GM23338 (cell line): ENCODE data around the gene PRRG1. TPM values are rescaled to one million over a fixed set of nuclear protein-coding genes. Genes with fewer than 3 reads are reported as not detected.

Experiments
- ATAC-seq: fragments of 200-7000 bp; cut with Tn5 transposase; 3 replicates; pipeline ENCODE4 v1.9.1; 2020
- DNase-seq: peaks from one replicate; pipeline ENCODE4 v3.0.0-alpha.2; 2015; ENCODE audit warnings: low spot score
- H2AFZ ChIP-seq: fragments of 200-600 bp; sonication (generic); 2 replicates; pipeline ENCODE4 v1.8.0; 2016; ENCODE audit warnings: antibody characterized with exemption, mild to moderate bottlenecking, moderate library complexity
- H3F3A ChIP-seq: fragments of 200-600 bp; sonication (generic); replicated peaks from 2 replicates; pipeline ENCODE4 v1.8.0; 2017; ENCODE audit warnings: antibody characterized with exemption, mixed run types, low read depth
- H3K27ac ChIP-seq: fragments of 200-600 bp; sonication (generic); 2 replicates; pipeline ENCODE4 v1.6.1; 2016; ENCODE audit warnings: low read depth
- H3K27me3 ChIP-seq: fragments of 200-600 bp; sonication (generic); 2 replicates; pipeline ENCODE4 v1.8.0; 2016; ENCODE audit warnings: mild to moderate bottlenecking, mixed run types, moderate library complexity; ENCODE audit not compliant: insufficient read depth
- H3K36me3 ChIP-seq: fragments of 200-600 bp; sonication (generic); 2 replicates; pipeline ENCODE4 v1.8.0; 2016; ENCODE audit warnings: mild to moderate bottlenecking; ENCODE audit not compliant: insufficient read depth
- H3K4me1 ChIP-seq: fragments of 200-600 bp; sonication (generic); 2 replicates; pipeline ENCODE4 v1.8.0; 2016; ENCODE audit warnings: mild to moderate bottlenecking, moderate library complexity; ENCODE audit not compliant: insufficient read depth
- H3K4me2 ChIP-seq: fragments of 200-600 bp; sonication (generic); 2 replicates; pipeline ENCODE4 v1.7.1; 2017; ENCODE audit warnings: mixed run types
- H3K4me3 ChIP-seq: fragments of 200-600 bp; sonication (generic); 2 replicates; pipeline ENCODE4 v1.6.1; 2016; ENCODE audit warnings: mixed run types
- H3K79me2 ChIP-seq: fragments of 200-600 bp; sonication (generic); replicated peaks from 2 replicates; pipeline ENCODE4 v1.8.0; 2017; ENCODE audit warnings: mild to moderate bottlenecking; ENCODE audit not compliant: insufficient read depth
- H3K9me2 ChIP-seq: fragments of 200-600 bp; sonication (generic); 2 replicates; pipeline ENCODE4 v1.8.0; 2017; ENCODE audit not compliant: insufficient read depth
- H4K20me1 ChIP-seq: fragments of 200-600 bp; sonication (generic); replicated peaks from 2 replicates; pipeline ENCODE4 v1.8.0; 2017; ENCODE audit warnings: mild to moderate bottlenecking; ENCODE audit not compliant: insufficient read depth
- H3K27ac Mint-ChIP-seq: 2 replicates; pipeline ENCODE4 v1.8.0; 2020; ENCODE audit warnings: inconsistent platforms, mild to moderate bottlenecking, moderate library complexity, mixed read lengths
- H3K27me3 Mint-ChIP-seq: 3 replicates; pipeline ENCODE4 v1.8.0; 2022; ENCODE audit warnings: low read depth, mild to moderate bottlenecking, moderate library complexity, mixed read lengths, inconsistent platforms; ENCODE audit not compliant: insufficient read depth, poor library complexity
- H3K36me3 Mint-ChIP-seq: 3 replicates; pipeline ENCODE4 v1.8.0; 2021; ENCODE audit warnings: low read depth, mild to moderate bottlenecking, inconsistent platforms, moderate library complexity, mixed read lengths
- H3K4me1 Mint-ChIP-seq: 3 replicates; pipeline ENCODE4 v1.8.0; 2020; ENCODE audit warnings: mild to moderate bottlenecking, inconsistent platforms, mixed read lengths
- H3K4me3 Mint-ChIP-seq: 3 replicates; pipeline ENCODE4 v1.8.0; 2021; ENCODE audit warnings: moderate library complexity, mild to moderate bottlenecking, inconsistent platforms, mixed read lengths
- H3K9me3 Mint-ChIP-seq: 3 replicates; pipeline ENCODE4 v1.8.0; 2020; ENCODE audit warnings: moderate library complexity, mild to moderate bottlenecking, inconsistent platforms, mixed read lengths
- CREB1 ChIP-seq: fragments of 250-450 bp; sonication (Bioruptor Pico); IDR thresholded peaks from 2 replicates; pipeline ENCODE4 v1.5.0; 2020; ENCODE audit warnings: low read depth, mild to moderate bottlenecking, moderate library complexity
- POLR2AphosphoS5 ChIP-seq: IDR thresholded peaks from 2 replicates; pipeline ENCODE4 v1.6.1; 2016; ENCODE audit warnings: antibody characterized with exemption, low read depth
- ZNF114 ChIP-seq: fragments of 250-450 bp; sonication (Bioruptor Pico); IDR thresholded peaks from 2 replicates; pipeline ENCODE4 v1.5.0; 2020; ENCODE audit warnings: mild to moderate bottlenecking, moderate library complexity
- ZNF331 ChIP-seq: fragments of 250-450 bp; sonication (Bioruptor Pico); IDR thresholded peaks from 2 replicates; pipeline ENCODE4 v1.5.0; 2020; ENCODE audit warnings: low read depth, mild to moderate bottlenecking, moderate library complexity
- polyA plus RNA-seq: library from polyadenylated mRNA; unstranded; fragments of >200 nt; fragmentation: Nextera tagmentation; extraction: Ambion mirVana; gene quantifications from 2 replicates; pipeline ENCODE4 v1.2.1, GENCODE V29; 2016
- total RNA-seq: library from RNA; depleted of rRNA; stranded (reverse); fragments of >200 nt; shearing (Covaris generic); gene quantifications from 2 replicates; pipeline ENCODE4 v1.2.3, GENCODE V29; 2014
- TF ChIP-seq, protein P1 (sequence below): fragments of 250-450 bp; sonication (Bioruptor Pico); IDR thresholded peaks from 2 replicates; pipeline ENCODE4 v1.5.0; 2020; ENCODE audit warnings: mild to moderate bottlenecking, moderate library complexity
- TF ChIP-seq, protein P2 (sequence below): IDR thresholded peaks from one replicate; pipeline ENCODE4 v1.6.1; 2018; ENCODE audit warnings: antibody characterized with exemption; ENCODE audit not compliant: unreplicated experiment

Gene PRRG1
- total and polyA plus RNA-seq, 2 experiments from 2014 or later = 3.8 to 10.8 TPM

DNA sequence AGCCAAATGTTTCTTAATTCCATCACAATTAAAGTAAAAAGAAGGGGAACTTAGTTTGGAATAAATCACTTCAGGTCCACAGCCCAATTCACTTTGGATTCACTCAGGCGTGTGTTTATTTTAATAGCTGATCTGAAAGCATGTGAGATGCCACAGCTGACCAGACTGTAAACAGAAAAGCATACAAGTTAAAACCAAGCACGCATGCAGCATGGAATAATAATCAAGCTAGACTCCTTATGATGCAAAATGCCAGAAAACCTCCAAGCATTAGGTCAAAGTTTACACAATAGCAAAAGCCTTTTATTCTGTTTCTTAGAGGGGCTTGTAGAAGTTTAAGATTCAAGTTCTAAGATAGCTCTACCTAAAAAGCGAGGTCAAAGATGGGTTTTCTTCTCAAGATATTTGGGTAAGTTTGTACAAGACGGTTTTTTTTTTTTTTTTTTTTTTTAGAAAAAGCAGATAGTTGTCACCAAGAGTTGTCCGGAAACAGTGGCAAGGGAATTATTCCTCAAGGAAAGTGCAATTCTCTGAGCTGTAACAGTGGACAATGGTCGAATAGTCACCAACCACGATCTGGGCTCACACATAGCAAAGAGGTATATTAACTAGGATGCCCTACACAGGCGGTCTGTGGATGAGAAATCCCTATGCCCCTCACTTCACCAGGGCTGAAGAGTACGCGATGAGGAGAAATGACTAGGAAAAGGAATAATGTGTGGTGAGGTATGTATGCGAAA is 763 bp upstream of the PRRG1 start:
- Histone ChIP-seq H3K79me2 (peaks cover 31% of the 10 kb centered on the region), H3K4me3 (peak overlapping the region; percentile 79), H3K4me1 (peaks cover 24% of the 10 kb centered on the region), H3K4me2 (peak overlapping the region; percentile 82), H2AFZ (0 out of 2 replicates have a peak overlapping the region, but pooled peaks have one; percentile 28), H3K27ac (no peak overlapping the region), H3K36me3 (no peaks in the 10 kb centered on the region), H3K27me3 (no peaks in the 10 kb centered on the region), H3K9me2 (no peaks in the 10 kb centered on the region), H4K20me1 (no peaks in the 10 kb centered on the region), H3F3A (no peaks in the 10 kb centered on the region)
- Mint-ChIP-seq H3K27me3 (peaks cover 1% of the 10 kb centered on the region), H3K27ac (no peak overlapping the region; the same call in 1 of the 2 replicates), H3K9me3 (no peaks in the 10 kb centered on the region), H3K4me1 (peaks cover 30% of the 10 kb centered on the region; the same call in 2 of the 3 replicates), H3K36me3 (no peaks in the 10 kb centered on the region), H3K4me3 (peak overlapping the region; percentile 82)
- no peak for ATAC-seq
- TF ChIP-seq ZNF331 (CRISPR knock-in tag) (no peak), POLR2AphosphoS5 (no peak)
- TF ChIP-seq, protein P1, sequence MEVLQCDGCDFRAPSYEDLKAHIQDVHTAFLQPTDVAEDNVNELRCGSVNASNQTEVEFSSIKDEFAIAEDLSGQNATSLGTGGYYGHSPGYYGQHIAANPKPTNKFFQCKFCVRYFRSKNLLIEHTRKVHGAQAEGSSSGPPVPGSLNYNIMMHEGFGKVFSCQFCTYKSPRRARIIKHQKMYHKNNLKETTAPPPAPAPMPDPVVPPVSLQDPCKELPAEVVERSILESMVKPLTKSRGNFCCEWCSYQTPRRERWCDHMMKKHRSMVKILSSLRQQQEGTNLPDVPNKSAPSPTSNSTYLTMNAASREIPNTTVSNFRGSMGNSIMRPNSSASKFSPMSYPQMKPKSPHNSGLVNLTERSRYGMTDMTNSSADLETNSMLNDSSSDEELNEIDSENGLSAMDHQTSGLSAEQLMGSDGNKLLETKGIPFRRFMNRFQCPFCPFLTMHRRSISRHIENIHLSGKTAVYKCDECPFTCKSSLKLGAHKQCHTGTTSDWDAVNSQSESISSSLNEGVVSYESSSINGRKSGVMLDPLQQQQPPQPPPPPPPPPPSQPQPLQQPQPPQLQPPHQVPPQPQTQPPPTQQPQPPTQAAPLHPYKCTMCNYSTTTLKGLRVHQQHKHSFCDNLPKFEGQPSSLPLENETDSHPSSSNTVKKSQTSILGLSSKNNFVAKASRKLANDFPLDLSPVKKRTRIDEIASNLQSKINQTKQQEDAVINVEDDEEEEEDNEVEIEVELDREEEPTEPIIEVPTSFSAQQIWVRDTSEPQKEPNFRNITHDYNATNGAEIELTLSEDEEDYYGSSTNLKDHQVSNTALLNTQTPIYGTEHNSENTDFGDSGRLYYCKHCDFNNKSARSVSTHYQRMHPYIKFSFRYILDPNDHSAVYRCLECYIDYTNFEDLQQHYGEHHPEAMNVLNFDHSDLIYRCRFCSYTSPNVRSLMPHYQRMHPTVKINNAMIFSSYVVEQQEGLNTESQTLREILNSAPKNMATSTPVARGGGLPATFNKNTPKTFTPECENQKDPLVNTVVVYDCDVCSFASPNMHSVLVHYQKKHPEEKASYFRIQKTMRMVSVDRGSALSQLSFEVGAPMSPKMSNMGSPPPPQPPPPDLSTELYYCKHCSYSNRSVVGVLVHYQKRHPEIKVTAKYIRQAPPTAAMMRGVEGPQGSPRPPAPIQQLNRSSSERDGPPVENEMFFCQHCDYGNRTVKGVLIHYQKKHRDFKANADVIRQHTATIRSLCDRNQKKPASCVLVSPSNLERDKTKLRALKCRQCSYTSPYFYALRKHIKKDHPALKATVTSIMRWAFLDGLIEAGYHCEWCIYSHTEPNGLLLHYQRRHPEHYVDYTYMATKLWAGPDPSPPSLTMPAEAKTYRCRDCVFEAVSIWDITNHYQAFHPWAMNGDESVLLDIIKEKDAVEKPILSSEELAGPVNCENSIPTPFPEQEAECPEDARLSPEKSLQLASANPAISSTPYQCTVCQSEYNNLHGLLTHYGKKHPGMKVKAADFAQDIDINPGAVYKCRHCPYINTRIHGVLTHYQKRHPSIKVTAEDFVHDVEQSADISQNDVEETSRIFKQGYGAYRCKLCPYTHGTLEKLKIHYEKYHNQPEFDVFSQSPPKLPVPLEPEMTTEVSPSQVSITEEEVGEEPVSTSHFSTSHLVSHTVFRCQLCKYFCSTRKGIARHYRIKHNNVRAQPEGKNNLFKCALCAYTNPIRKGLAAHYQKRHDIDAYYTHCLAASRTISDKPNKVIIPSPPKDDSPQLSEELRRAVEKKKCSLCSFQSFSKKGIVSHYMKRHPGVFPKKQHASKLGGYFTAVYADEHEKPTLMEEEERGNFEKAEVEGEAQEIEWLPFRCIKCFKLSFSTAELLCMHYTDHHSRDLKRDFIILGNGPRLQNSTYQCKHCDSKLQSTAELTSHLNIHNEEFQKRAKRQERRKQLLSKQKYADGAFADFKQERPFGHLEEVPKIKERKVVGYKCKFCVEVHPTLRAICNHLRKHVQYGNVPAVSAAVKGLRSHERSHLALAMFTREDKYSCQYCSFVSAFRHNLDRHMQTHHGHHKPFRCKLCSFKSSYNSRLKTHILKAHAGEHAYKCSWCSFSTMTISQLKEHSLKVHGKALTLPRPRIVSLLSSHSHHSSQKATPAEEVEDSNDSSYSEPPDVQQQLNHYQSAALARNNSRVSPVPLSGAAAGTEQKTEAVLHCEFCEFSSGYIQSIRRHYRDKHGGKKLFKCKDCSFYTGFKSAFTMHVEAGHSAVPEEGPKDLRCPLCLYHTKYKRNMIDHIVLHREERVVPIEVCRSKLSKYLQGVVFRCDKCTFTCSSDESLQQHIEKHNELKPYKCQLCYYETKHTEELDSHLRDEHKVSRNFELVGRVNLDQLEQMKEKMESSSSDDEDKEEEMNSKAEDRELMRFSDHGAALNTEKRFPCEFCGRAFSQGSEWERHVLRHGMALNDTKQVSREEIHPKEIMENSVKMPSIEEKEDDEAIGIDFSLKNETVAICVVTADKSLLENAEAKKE = no peak
- DNase-seq = no peak

DNA sequence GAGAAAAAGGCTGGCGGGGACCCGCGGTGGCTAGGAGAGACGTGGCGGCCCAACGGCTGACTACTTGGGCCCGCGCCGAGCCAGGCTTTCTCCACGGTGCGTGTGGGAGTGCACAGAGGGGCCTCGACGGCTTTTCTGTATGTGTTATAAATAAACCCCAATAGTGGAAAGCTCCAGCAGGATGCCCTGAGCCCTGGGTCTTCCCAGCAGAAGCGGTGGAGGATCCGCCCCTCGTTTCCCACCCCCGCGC is 268 bp upstream of the PRRG1 start:
- no peaks in the 10 kb centered on the region for H3K36me3 Mint-ChIP-seq
- H3K4me3 Mint-ChIP-seq = peak overlapping the region; percentile 82
- DNase-seq (no peak), ATAC-seq (peak; percentile 31; the same call in 2 of the 3 replicates)
- H3K4me1 Mint-ChIP-seq = peaks cover 30% of the 10 kb centered on the region; the same call in 2 of the 3 replicates
- no peaks in the 10 kb centered on the region for H3K36me3 ChIP-seq
- peaks cover 35% of the 10 kb centered on the region for H3K79me2 ChIP-seq
- no peaks in the 10 kb centered on the region for H3K27me3 ChIP-seq
- H3F3A ChIP-seq = no peaks in the 10 kb centered on the region
- no peak overlapping the region for H3K27ac Mint-ChIP-seq
- no peaks in the 10 kb centered on the region for H3K9me2 ChIP-seq
- H4K20me1 ChIP-seq = no peaks in the 10 kb centered on the region
- H3K9me3 Mint-ChIP-seq = no peaks in the 10 kb centered on the region
- H3K4me3 ChIP-seq = peak overlapping the region; percentile 79
- no peak overlapping the region for H3K27ac ChIP-seq
- peak overlapping the region; percentile 82 for H3K4me2 ChIP-seq
- H3K27me3 Mint-ChIP-seq = peaks cover 1% of the 10 kb centered on the region
- peaks cover 24% of the 10 kb centered on the region for H3K4me1 ChIP-seq
- H2AFZ ChIP-seq = 0 out of 2 replicates have a peak overlapping the region, but pooled peaks have one; percentile 28
- TF ChIP-seq ZNF331 (CRISPR knock-in tag) (no peak), CREB1 (no peak), ZNF114 (no peak)
- TF ChIP-seq, protein P2, sequence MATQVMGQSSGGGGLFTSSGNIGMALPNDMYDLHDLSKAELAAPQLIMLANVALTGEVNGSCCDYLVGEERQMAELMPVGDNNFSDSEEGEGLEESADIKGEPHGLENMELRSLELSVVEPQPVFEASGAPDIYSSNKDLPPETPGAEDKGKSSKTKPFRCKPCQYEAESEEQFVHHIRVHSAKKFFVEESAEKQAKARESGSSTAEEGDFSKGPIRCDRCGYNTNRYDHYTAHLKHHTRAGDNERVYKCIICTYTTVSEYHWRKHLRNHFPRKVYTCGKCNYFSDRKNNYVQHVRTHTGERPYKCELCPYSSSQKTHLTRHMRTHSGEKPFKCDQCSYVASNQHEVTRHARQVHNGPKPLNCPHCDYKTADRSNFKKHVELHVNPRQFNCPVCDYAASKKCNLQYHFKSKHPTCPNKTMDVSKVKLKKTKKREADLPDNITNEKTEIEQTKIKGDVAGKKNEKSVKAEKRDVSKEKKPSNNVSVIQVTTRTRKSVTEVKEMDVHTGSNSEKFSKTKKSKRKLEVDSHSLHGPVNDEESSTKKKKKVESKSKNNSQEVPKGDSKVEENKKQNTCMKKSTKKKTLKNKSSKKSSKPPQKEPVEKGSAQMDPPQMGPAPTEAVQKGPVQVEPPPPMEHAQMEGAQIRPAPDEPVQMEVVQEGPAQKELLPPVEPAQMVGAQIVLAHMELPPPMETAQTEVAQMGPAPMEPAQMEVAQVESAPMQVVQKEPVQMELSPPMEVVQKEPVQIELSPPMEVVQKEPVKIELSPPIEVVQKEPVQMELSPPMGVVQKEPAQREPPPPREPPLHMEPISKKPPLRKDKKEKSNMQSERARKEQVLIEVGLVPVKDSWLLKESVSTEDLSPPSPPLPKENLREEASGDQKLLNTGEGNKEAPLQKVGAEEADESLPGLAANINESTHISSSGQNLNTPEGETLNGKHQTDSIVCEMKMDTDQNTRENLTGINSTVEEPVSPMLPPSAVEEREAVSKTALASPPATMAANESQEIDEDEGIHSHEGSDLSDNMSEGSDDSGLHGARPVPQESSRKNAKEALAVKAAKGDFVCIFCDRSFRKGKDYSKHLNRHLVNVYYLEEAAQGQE = no peak
